ENCODE results near the gene USF3.

DNA sequence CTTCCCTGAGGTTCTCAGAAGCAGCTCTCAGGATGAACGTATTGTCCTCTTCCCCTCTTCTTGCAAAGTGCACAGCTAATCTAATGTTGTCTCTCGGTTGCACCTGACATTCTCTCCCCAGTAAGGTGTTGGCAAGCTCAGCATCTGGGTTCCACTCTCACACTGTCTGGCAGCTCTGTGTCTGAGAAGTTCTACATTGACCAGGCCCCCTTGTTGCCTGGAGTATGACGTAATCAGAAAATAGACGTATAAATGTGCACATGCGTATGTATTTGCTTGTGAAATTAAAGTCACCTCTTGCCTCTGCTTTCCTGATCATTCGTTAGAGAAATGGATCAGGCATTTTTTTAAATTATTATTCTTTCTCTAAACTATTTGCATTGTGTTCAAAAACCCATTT is 67.7 kb downstream of the USF3 start:
- TF ChIP-seq, protein P1, sequence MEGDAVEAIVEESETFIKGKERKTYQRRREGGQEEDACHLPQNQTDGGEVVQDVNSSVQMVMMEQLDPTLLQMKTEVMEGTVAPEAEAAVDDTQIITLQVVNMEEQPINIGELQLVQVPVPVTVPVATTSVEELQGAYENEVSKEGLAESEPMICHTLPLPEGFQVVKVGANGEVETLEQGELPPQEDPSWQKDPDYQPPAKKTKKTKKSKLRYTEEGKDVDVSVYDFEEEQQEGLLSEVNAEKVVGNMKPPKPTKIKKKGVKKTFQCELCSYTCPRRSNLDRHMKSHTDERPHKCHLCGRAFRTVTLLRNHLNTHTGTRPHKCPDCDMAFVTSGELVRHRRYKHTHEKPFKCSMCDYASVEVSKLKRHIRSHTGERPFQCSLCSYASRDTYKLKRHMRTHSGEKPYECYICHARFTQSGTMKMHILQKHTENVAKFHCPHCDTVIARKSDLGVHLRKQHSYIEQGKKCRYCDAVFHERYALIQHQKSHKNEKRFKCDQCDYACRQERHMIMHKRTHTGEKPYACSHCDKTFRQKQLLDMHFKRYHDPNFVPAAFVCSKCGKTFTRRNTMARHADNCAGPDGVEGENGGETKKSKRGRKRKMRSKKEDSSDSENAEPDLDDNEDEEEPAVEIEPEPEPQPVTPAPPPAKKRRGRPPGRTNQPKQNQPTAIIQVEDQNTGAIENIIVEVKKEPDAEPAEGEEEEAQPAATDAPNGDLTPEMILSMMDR (conservative IDR thresholded peaks at IDR 0.05), result no peak
- no peak for TF ChIP-seq ZFX (IDR thresholded peaks at IDR 0.05)

Measured in C4-2B (cell line).